K562 treated with DMSO at 1 percent for 48 hours (cell line): ENCODE results near the gene GREB1. TPM values are rescaled to one million over a fixed set of nuclear protein-coding genes. Genes with fewer than 3 reads are reported as not detected.

ENCODE experiments used
- total RNA-seq: library from RNA; unstranded; fragments of 300-600 nt; gene quantifications from 2 replicates; pipeline ENCODE4 v1.2.3, GENCODE V29; 2022; ENCODE audit warnings: low replicate concordance; ENCODE audit errors: extremely low read depth

The GREB1 gene
- total RNA-seq, result not detected in 2 replicates

GRCh38 chr2:11533278-11534070 is at the start of gene GREB1:
TSS of gene GREB1 (plus strand) at chr2:11534045. CDS start at chr2:11556615, 22,570 bp downstream.

DNA sequence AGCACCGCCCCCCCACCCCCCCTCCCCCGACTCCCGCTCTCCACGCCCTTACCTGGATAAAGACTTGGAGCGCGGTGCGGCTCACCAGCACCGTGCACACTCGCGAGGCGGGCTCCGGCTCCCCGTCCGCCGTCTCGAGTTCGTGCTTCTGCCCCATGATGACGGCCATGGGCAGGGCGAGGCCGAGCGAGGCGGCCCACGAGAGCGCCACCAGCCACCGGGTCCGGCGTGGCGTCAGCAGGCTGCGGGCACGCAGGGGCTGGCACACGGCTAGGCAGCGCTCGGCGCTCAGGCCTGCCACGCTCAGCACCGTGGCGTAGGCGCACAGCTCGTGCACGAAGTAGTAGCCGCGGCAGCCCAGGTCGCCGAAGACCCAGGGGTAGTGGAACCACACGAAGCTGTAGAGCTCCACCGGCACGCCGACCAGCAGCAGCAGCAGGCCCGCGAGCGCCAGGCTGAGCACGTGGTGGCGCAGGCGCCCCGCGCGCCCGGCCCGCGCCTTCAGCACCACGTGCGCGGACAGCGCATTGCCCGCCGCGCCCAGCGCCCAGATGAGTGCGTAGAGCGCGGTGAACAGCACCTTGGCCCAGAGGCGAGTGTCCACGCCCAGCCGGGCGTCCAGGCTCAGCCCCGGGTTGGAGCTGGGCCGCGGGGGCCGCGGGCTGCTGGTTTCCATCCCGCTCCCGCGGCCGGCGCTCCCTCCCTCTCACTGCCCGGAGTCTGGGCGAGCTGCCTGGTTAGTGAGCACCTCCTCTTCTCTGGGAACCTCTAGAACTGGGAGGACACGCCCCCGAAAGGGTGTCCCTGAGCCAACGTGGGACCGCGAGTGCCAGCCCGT is 135.8 kb downstream of the GREB1 start, which contains the start of gene NTSR2:
Gene NTSR2, minus strand, starts transcription at position 742 of the 838 bp plus-strand sequence. Its CDS starts 66 bp downstream, at position 676.

Other genes starting within 250 kb of the GREB1 start
- gene ROCK2, start 189.4 kb upstream of the GREB1 start, total RNA-seq, result not detected in 2 replicates
- gene E2F6, start 67.9 kb upstream of the GREB1 start, total RNA-seq, result not detected in 2 replicates
- gene NTSR2, start 136.2 kb downstream of the GREB1 start, total RNA-seq, result not detected in 2 replicates
- not detected in 2 replicates for gene LPIN1, start 212.6 kb downstream of the GREB1 start, total RNA-seq